Measurements from ENCODE around the gene C10orf143.
"Not testable (repeated sequence)": the region's sequence is repeated elsewhere in the genome, so short reads cannot be mapped to it uniquely, and the experiment has no call there.

- not testable (repeated sequence) for TF ChIP-seq MAX (IDR thresholded peaks at IDR 0.05); CTCF (IDR thresholded peaks at IDR 0.05; ENCODE audit: control extremely low read depth in 1 of 3, insufficient read depth in 1 of 3, low read depth in 1 of 3, low read length in 3 of 3); RAD21 (IDR thresholded peaks at IDR 0.05 in 1 of 2, conservative IDR thresholded peaks at IDR 0.05 in 1 of 2; ENCODE audit: low read depth in 2 of 2, low read length in 2 of 2); ATF2 (IDR thresholded peaks at IDR 0.05; ENCODE audit: low read length); EZH2 (IDR thresholded peaks at IDR 0.05; ENCODE audit: low read depth, low read length, severe bottlenecking); JUND (IDR thresholded peaks at IDR 0.05; ENCODE audit: low read length)
Observed at GRCh38 chr10:130117535-130117934, 6.9 kb upstream of the C10orf143 start.

Data from H1 (cell line).